Ovary (tissue), 9 donors: ENCODE results near the gene NFKBIZ. TPM values are rescaled to one million over a fixed set of nuclear protein-coding genes. Genes with fewer than 3 reads are reported as not detected.

Experiments
- DNase-seq, 5 donors: peaks; one replicate each; pipeline ENCODE4 v3.0.0-alpha.2; 2019 to 2020
- H3K27ac ChIP-seq, 2 donors: fragments of 200-600 bp; one replicate each; pipeline versions ENCODE4 v1.5.1 to v1.8.0; 2019 to 2022
- H3K27me3 ChIP-seq: fragments of 200-600 bp; one replicate; pipeline ENCODE4 v1.8.0; 2022
- H3K36me3 ChIP-seq: fragments of 200-600 bp; sonication (generic); one replicate; pipeline ENCODE4 v1.5.1; 2019
- H3K4me1 ChIP-seq: one replicate; pipeline ENCODE4 v1.8.1; 2013; ENCODE audit warnings: mild to moderate bottlenecking, moderate library complexity; ENCODE audit not compliant: insufficient read depth
- H3K4me3 ChIP-seq: fragments of 200-600 bp; sonication (generic); one replicate; pipeline ENCODE4 v1.5.1; 2017
- H3K9me3 ChIP-seq, 2 donors: fragments of 200-600 bp in 1 of 2; sonication (generic) in 1 of 2; one replicate each; pipeline versions ENCODE4 v1.5.1 to v1.8.1; 2013 to 2019; ENCODE audit warnings: mild to moderate bottlenecking in 1 of 2, moderate library complexity in 1 of 2
- CTCF ChIP-seq, 3 donors: fragments of 450-650 bp in 2 of 3; fragments of 200-600 bp in 1 of 3; IDR thresholded peaks; one replicate each; pipeline versions ENCODE4 v1.5.1 to v1.8.0; 2016 to 2022; ENCODE audit warnings: antibody characterized with exemption in 3 of 3, mild to moderate bottlenecking in 1 of 3
- EP300 ChIP-seq: sonication (generic); formaldehyde crosslinking; IDR thresholded peaks from one replicate; pipeline ENCODE4 v1.6.1; 2017; ENCODE audit warnings: antibody characterized with exemption
- POLR2A ChIP-seq: fragments of 450-650 bp; IDR thresholded peaks from one replicate; pipeline ENCODE4 v1.6.1; 2017; ENCODE audit warnings: antibody characterized with exemption, mild to moderate bottlenecking, moderate library complexity
- WGBS, 3 donors: extraction: QIAGEN DNeasy Blood & Tissue Kit in 1 of 3; methylation state at CpG; one replicate each; pipeline versions ENCODE4 v1.1.5 to v1.1.7; 2013 to 2017; 5-methylcytosine and 5-hydroxymethylcytosine counted together
- intact Hi-C, 4 donors: fragments of 100-400 bp; cut with DNase I; formaldehyde crosslinking; loops; one replicate each; pipeline versions ENCODE4 v1.11.0 to v1.15.1; 2022 to 2023
- polyA plus RNA-seq, 2 donors: library from polyadenylated mRNA; stranded (reverse); fragments of 200-250 nt in 1 of 2; fragments of 350-450 nt in 1 of 2; fragmentation: Illumina TruSeq in 1 of 2; extraction: RNeasy Lipid Tissue Mini Kit (QIAGEN cat#74804) in 1 of 2; gene quantifications; one replicate each; pipeline ENCODE4 v1.2.3, GENCODE V29; 2013 to 2014
- total RNA-seq, 7 donors: library from RNA; depleted of rRNA in 2 of 7; stranded (reverse); fragments of >200 nt in 2 of 7; fragmentation: NEBNext Ultra II Directional in 3 of 7; extraction: Animal tissue kit (Norgen Biotek cat#: 25700) in 3 of 7; gene quantifications; one replicate each; pipeline versions ENCODE4 v1.1.0 to v1.2.4, GENCODE V29; 2016 to 2023
- donor health status: DM: no; HTN: no; CAD: no; lungs with moderate emphysema.
- donor health status: DM: no; HTN: no; CAD: no.
- donor health status: Bipolar disorder and iron deficiency.
- donor health status: DM: yes; HTN: yes; CAD: no.
- donor health status: DM: no; HTN: no; CAD: no.
- donor health status: DM: yes; HTN: yes; CAD: no.

NFKBIZ gene
- total and polyA plus RNA-seq, 9 donors: 7.5 to 194 (median 42.0) TPM

GRCh38 chr3:101857301-101857741 lies 8.0 kb downstream of the NFKBIZ start:
- H3K27me3 ChIP-seq: no peaks in the 10 kb centered on the region
- 84 to 91% (median 89%) methylated on average over 8 of the region's 8 CpGs for WGBS, 3 donors
- H3K36me3 ChIP-seq: no peaks in the 10 kb centered on the region
- H3K4me1 ChIP-seq: no peaks in the 10 kb centered on the region
- H3K4me3 ChIP-seq: no peak overlapping the region
- intact Hi-C loops: no loop called here
- H3K9me3 ChIP-seq: no peaks in the 10 kb centered on the region
- no peak overlapping the region for H3K27ac ChIP-seq
- TF ChIP-seq POLR2A: no peak
- TF ChIP-seq EP300: no peak
- no peak for TF ChIP-seq CTCF (IDR thresholded peaks at IDR 0.05)
- no peak for DNase-seq

- H3K27ac ChIP-seq: no peak overlapping the region
- 84 to 91% (median 89%) methylated on average over 4 of the region's 4 CpGs for WGBS, 3 donors
- TF ChIP-seq POLR2A: no peak
- TF ChIP-seq EP300: no peak
- no peak for TF ChIP-seq CTCF (IDR thresholded peaks at IDR 0.05)
- H3K27me3 ChIP-seq: no peaks in the 10 kb centered on the region
- no peaks in the 10 kb centered on the region for H3K4me1 ChIP-seq
- H3K36me3 ChIP-seq: no peaks in the 10 kb centered on the region
- DNase-seq: no peak
- intact Hi-C loops: no loop called here
- H3K9me3 ChIP-seq: no peaks in the 10 kb centered on the region
- H3K4me3 ChIP-seq: no peak overlapping the region
Observed at GRCh38 chr3:101858464-101859030, 9.2 kb downstream of the NFKBIZ start.

GRCh38 chr3:101859882-101860448 lies 10.7 kb downstream of the NFKBIZ start:
- Histone ChIP-seq H3K4me1 (no peaks in the 10 kb centered on the region), H3K36me3 (no peaks in the 10 kb centered on the region), H3K9me3 (no peaks in the 10 kb centered on the region), H3K27ac (no peak overlapping the region), H3K4me3 (no peak overlapping the region), H3K27me3 (no peaks in the 10 kb centered on the region)
- intact Hi-C loops: loop anchor here in 1 of 4 donors (10.0 kb wide), 1 partner anchor 395 kb away; no protein-coding TSS in a partner anchor
- WGBS, 3 donors: 94 to 95% (median 95%) methylated on average over 5 of the region's 5 CpGs
- DNase-seq: no peak
- TF ChIP-seq POLR2A: no peak
- TF ChIP-seq CTCF (IDR thresholded peaks at IDR 0.05): no peak
- no peak for TF ChIP-seq EP300

- H3K27me3 ChIP-seq: no peaks in the 10 kb centered on the region
- no peak for DNase-seq
- intact Hi-C loops: loop anchor here in 1 of 4 donors (10.0 kb wide), 1 partner anchor 396 kb away; no protein-coding TSS in a partner anchor
- TF ChIP-seq EP300 (no peak), POLR2A (no peak)
- 82 to 89% (median 89%) methylated on average over 3 of the region's 3 CpGs for WGBS, 3 donors
- no peak overlapping the region for H3K4me3 ChIP-seq
- H3K27ac ChIP-seq: no peak overlapping the region
- no peaks in the 10 kb centered on the region for H3K9me3 ChIP-seq
- H3K4me1 ChIP-seq: no peaks in the 10 kb centered on the region
- H3K36me3 ChIP-seq: no peaks in the 10 kb centered on the region
Observed at GRCh38 chr3:101861212-101861788, 12.0 kb downstream of the NFKBIZ start.
